Esophagus muscularis mucosa (tissue), 2 donors: ENCODE measurements around the gene CAPN1.

Experiments
- POLR2A ChIP-seq: fragments of 450-650 bp; IDR thresholded peaks from one replicate; pipeline ENCODE4 v1.6.1; 2017; ENCODE audit warnings: antibody characterized with exemption, moderate library complexity, mild to moderate bottlenecking, low read depth
- POLR2AphosphoS5 ChIP-seq, 2 donors: sonication (generic); formaldehyde crosslinking; IDR thresholded peaks; one replicate each; pipeline ENCODE4 v1.6.1; 2017; ENCODE audit warnings: antibody characterized with exemption in 2 of 2

GRCh38 chr11:65260756-65261590 is 79.2 kb downstream of the CAPN1 start:
- TF ChIP-seq POLR2AphosphoS5 (IDR thresholded peaks at IDR 0.05) (no peak), POLR2A (no peak)
